ENCODE data around the gene CITED4. TPM values are rescaled to one million over a fixed set of nuclear protein-coding genes. Genes with fewer than 3 reads are reported as not detected.

The CITED4 gene
- total and polyA plus RNA-seq, 9 of the 15 experiments (the other 6 are each of a cell fraction or from before 2014, with no cell fraction given) = 0.11 to 1.2 (median 0.17) TPM; not detected in 2

DNA sequence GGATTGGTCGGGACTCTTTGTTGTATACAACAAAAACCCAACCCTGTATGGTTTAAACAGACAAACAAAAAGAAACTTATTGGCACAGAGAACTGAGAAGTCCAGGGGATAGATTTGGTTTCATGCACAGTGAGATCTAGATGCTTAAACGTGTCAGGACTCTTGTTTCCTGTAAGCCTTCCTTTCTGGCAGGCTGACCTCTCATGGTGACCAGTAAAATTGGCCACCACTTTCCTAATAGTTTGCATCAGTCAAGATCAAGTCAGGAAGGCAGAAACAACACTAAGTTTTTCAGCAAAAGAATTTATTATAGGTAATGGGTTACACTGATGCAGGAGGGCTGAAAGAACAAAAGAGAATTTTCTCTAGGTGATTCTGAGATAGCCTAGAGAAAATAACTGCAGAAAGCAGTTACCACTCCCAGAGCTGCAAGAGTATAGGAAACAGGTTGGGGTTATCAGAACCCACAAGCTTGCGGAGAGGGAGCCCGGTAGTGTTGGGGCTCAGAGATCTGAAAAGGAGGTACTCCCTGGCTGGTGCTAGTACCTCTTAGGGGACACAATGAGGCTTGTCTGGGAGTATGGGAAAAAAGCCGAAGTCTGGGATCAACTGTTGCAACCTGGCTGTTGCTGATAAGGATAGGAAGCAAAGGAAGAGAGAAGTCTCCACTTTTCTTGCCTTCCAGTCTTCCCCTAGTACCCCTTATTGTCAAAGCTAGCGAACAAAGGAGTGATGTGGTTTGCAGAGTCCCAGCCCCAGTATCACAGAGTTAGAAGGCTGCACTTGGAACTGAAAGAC, 21.4 kb downstream of the CITED4 start (continued):
- peak; percentile 68; the same call in 1 of the 2 replicates for TF ChIP-seq TEAD4 (IDR thresholded peaks at IDR 0.05; ENCODE audit: low read length)
- no peak for TF ChIP-seq TEAD4 (CRISPR knock-in tag; IDR thresholded peaks at IDR 0.05; ENCODE audit: borderline replicate concordance)
- TF ChIP-seq RUNX1 (IDR thresholded peaks at IDR 0.05; ENCODE audit: low read depth) = no peak
- no peak for TF ChIP-seq NR2F6 (CRISPR knock-in tag; IDR thresholded peaks at IDR 0.05)
- no peak for TF ChIP-seq FOXO4 (CRISPR knock-in tag; IDR thresholded peaks at IDR 0.05)
- TF ChIP-seq, protein P1, sequence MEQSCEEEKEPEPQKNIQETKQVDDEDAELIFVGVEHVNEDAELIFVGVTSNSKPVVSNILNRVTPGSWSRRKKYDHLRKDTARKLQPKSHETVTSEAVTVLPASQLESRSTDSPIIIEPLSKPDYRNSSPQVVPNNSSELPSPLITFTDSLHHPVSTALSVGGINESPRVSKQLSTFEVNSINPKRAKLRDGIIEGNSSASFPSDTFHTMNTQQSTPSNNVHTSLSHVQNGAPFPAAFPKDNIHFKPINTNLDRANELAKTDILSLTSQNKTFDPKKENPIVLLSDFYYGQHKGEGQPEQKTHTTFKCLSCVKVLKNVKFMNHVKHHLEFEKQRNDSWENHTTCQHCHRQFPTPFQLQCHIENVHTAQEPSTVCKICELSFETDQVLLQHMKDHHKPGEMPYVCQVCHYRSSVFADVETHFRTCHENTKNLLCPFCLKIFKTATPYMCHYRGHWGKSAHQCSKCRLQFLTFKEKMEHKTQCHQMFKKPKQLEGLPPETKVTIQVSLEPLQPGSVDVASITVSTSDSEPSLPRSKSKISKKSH (CRISPR knock-in tag; IDR thresholded peaks at IDR 0.05) = no peak
- TF ChIP-seq NR0B1 (IDR thresholded peaks at IDR 0.05; ENCODE audit: partially characterized antibody) = no peak
- no peak for TF ChIP-seq POLR2A (conservative IDR thresholded peaks at IDR 0.05)
- TF ChIP-seq, protein P2, sequence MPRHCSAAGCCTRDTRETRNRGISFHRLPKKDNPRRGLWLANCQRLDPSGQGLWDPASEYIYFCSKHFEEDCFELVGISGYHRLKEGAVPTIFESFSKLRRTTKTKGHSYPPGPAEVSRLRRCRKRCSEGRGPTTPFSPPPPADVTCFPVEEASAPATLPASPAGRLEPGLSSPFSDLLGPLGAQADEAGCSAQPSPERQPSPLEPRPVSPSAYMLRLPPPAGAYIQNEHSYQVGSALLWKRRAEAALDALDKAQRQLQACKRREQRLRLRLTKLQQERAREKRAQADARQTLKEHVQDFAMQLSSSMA (CRISPR knock-in tag; IDR thresholded peaks at IDR 0.05) = no peak
- no peak for TF ChIP-seq SUPT5H (IDR thresholded peaks at IDR 0.05)
- no peak for TF ChIP-seq SRF (CRISPR knock-in tag; IDR thresholded peaks at IDR 0.05)
- TF ChIP-seq ZNF57 (CRISPR knock-in tag; IDR thresholded peaks at IDR 0.05) = no peak
- no peak for TF ChIP-seq ZNF124 (CRISPR knock-in tag; IDR thresholded peaks at IDR 0.05)
- TF ChIP-seq HIVEP1 (CRISPR knock-in tag; IDR thresholded peaks at IDR 0.05) = no peak
- TF ChIP-seq FOXK1 (CRISPR knock-in tag; IDR thresholded peaks at IDR 0.05; ENCODE audit: borderline replicate concordance) = no peak
- no peak for TF ChIP-seq DIDO1 (tag; IDR thresholded peaks at IDR 0.05; ENCODE audit: low read depth)
- no peak for TF ChIP-seq E2F1 (CRISPR knock-in tag; IDR thresholded peaks at IDR 0.05)
- no peak for TF ChIP-seq KDM5B (IDR thresholded peaks at IDR 0.05; ENCODE audit: insufficient replicate concordance, low read depth, low read length)
- TF ChIP-seq RBFOX2 (IDR thresholded peaks at IDR 0.05; ENCODE audit: low read depth, low read length) = no peak
- peak; percentile 80; the same call in 1 of the 2 replicates for TF ChIP-seq CTBP1 (IDR thresholded peaks at IDR 0.05; ENCODE audit: borderline replicate concordance)
- TF ChIP-seq ZBTB8A (IDR thresholded peaks at IDR 0.05; ENCODE audit: partially characterized antibody) = no peak

All from K562 (cell line).